Fibroblast of the aortic adventitia (primary cell): ENCODE results near the gene YARS1. TPM values are rescaled to one million over a fixed set of nuclear protein-coding genes. Genes with fewer than 3 reads are reported as not detected.
"Not testable (repeated sequence)": the region's sequence is repeated elsewhere in the genome, so short reads cannot be mapped to it uniquely, and the experiment has no call there.

ENCODE experiments used
- DNase-seq: peaks from one replicate; pipeline ENCODE4 v3.0.0-alpha.2; 2010; ENCODE audit warnings: low read depth
- H3K4me3 ChIP-seq: 2 replicates; pipeline ENCODE4 v1.5.1; 2011; ENCODE audit warnings: low read depth, mild to moderate bottlenecking, control low read depth, low read length, moderate library complexity
- total RNA-seq: library from RNA; depleted of rRNA; stranded (reverse); fragments of >200 nt; gene quantifications from 2 replicates; pipeline ENCODE4 v1.2.3, GENCODE V29; 2012; ENCODE audit warnings: low replicate concordance
- TF ChIP-seq, protein P1 (sequence below): IDR thresholded peaks from 2 replicates; pipeline ENCODE4 v1.5.1; 2011; ENCODE audit warnings: mild to moderate bottlenecking, low read length, control low read depth, inconsistent platforms; ENCODE audit not compliant: insufficient read depth

YARS1 gene
- total RNA-seq, 1 donor = 186 TPM

GRCh38 chr1:32806910-32807523, 10.1 kb downstream of the YARS1 start:
- TF ChIP-seq, protein P1, sequence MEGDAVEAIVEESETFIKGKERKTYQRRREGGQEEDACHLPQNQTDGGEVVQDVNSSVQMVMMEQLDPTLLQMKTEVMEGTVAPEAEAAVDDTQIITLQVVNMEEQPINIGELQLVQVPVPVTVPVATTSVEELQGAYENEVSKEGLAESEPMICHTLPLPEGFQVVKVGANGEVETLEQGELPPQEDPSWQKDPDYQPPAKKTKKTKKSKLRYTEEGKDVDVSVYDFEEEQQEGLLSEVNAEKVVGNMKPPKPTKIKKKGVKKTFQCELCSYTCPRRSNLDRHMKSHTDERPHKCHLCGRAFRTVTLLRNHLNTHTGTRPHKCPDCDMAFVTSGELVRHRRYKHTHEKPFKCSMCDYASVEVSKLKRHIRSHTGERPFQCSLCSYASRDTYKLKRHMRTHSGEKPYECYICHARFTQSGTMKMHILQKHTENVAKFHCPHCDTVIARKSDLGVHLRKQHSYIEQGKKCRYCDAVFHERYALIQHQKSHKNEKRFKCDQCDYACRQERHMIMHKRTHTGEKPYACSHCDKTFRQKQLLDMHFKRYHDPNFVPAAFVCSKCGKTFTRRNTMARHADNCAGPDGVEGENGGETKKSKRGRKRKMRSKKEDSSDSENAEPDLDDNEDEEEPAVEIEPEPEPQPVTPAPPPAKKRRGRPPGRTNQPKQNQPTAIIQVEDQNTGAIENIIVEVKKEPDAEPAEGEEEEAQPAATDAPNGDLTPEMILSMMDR = no peak
- DNase-seq = peak; percentile 64
- no peak overlapping the region for H3K4me3 ChIP-seq

DNA sequence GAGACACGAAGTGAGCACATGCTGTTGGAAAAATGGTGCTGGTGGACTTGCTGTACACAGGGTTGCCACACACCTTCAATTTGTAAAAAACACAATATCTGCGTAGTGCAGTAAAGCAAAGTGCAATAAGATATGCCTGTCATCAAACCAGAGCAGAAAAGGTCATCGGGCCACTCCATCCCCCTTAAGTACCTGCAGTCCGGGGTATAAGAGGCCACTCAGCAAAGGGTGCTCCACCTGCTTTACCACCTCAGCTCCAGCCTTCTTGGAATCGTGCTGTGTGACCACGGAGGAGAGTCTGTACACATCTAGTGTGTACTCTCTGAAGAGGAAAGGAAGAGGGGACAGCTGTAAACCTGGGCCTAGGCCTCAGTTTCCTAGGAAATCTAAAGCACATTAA, 10.9 kb downstream of the YARS1 start:
- TF ChIP-seq, protein P1 = no peak
- DNase-seq = no peak
- no peak overlapping the region for H3K4me3 ChIP-seq

GRCh38 chr1:32804460-32804859, 12.7 kb downstream of the YARS1 start:
- H3K4me3 ChIP-seq, DNase-seq: not testable (repeated sequence)

GRCh38 chr1:32801096-32801715, 16.0 kb downstream of the YARS1 start:
- no peak for DNase-seq
- H3K4me3 ChIP-seq = no peak overlapping the region
- TF ChIP-seq, protein P1 = no peak

DNA sequence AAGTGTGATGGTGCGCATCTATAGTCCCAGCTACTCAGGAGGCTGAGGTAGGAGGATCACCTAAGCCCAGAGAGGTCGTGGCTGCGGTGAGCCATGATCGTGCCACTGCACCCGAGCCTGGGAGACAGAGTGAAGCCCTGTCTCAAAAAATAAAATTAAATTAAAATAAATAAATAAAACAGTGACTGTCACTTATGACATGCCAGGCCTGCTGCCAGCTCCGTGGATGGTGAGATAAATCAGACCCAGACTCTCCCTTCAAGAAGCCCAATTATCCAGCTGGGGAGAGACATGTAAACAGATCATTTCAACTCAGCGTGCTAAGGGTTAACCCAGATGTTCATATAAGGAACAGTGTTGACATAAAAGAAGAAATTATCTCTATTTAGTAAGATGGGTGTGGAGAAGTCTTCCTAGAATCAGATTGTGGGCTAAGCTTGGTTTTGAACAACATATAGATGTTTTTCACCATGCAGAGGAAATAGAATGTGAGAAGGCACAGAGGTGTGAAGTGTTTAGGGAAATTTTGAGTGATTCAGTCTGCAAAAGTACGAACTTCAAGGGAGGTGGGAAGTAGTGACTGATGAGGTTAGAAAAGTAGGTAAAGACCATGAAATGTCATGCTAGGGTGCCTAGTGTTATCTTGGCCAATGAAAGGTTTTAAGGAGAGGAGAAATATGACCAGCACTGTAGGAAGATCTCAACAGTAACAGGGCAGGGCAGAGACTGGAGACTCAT, 18.3 kb downstream of the YARS1 start:
- no peak for DNase-seq
- TF ChIP-seq, protein P1 = no peak

GRCh38 chr1:32798191-32798590, 19.0 kb downstream of the YARS1 start:
- TF ChIP-seq, protein P1 = no peak
- no peak overlapping the region for H3K4me3 ChIP-seq
- no peak for DNase-seq

More for the DNA sequence above, 18.3 kb downstream of the YARS1 start:
- H3K4me3 ChIP-seq = no peak overlapping the region

DNA sequence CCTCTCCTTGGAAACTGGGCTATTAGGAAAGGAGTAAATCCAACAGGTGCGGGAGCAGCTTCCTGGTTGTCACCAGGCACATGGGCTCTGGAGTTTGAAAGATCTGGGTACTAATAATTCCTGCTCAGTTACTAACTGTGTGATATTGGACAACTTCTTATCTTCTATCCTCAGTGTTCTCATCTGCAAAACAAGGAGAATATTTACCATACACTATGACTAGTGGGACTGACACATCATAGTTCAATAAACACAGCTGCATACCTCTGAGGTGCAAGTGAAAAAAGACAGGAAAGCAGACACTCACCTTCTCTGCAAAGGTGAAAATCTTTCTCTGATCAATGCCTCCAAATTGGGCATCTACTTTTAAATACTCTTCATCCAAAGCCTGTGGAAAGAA, 19.7 kb downstream of the YARS1 start:
- no peak for DNase-seq
- TF ChIP-seq, protein P1 = no peak
- H3K4me3 ChIP-seq = no peak overlapping the region

DNA sequence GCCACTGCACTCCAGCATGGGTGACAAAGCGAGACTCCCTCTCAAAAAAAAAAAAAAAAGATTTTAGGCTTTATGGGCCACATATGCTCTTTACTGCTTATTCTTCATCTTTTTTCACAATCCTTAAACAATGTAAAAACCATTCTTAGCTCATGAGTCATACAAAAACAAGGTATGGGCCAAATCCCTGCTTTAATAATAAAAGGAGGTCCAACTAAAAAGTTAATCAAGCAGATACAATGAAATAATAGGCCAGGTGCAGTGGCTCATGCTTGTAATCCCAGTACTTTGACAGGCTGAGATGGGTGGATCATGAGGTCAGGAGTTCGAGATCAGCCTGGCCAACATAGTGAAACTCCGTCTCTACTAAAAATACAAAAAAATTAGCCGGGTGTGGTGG, 21.4 kb downstream of the YARS1 start:
- H3K4me3 ChIP-seq = not testable (repeated sequence)
- DNase-seq = peak; percentile 89
